Measurements from ENCODE around the gene ACTR3.

GRCh38 chr2:114001937-114002336, 112.0 kb downstream of the ACTR3 start:
- TF ChIP-seq CTCF (IDR thresholded peaks at IDR 0.05) (no peak), AR (CRISPR knock-in tag; IDR thresholded peaks at IDR 0.05) (no peak), MLX (CRISPR knock-in tag; IDR thresholded peaks at IDR 0.05) (no peak), RELA (CRISPR knock-in tag; IDR thresholded peaks at IDR 0.05; ENCODE audit: borderline replicate concordance) (no peak), ELF4 (CRISPR knock-in tag; IDR thresholded peaks at IDR 0.05; ENCODE audit: low read depth) (no peak), CBFB (CRISPR knock-in tag; IDR thresholded peaks at IDR 0.05; ENCODE audit: low read depth) (no peak), JUN (CRISPR knock-in tag; IDR thresholded peaks at IDR 0.05) (no peak)
- TF ChIP-seq, protein P1, sequence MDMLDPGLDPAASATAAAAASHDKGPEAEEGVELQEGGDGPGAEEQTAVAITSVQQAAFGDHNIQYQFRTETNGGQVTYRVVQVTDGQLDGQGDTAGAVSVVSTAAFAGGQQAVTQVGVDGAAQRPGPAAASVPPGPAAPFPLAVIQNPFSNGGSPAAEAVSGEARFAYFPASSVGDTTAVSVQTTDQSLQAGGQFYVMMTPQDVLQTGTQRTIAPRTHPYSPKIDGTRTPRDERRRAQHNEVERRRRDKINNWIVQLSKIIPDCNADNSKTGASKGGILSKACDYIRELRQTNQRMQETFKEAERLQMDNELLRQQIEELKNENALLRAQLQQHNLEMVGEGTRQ (CRISPR knock-in tag; IDR thresholded peaks at IDR 0.05), result no peak

Data from WTC11 (cell line).